ENCODE results near the gene TMSB15A.
A peak's percentile ranks its signal among the peaks of the same experiment; 100 is the strongest.
"Not testable (repeated sequence)": the region's sequence is repeated elsewhere in the genome, so short reads cannot be mapped to it uniquely, and the experiment has no call there.

TMSB15A gene

GRCh38 chrX:102515975-102516941 is at the start of gene TMSB15A:
Gene TMSB15A (minus strand): TSS chrX:102516739.
- DNase-seq: peak; percentile 39

- no peak for DNase-seq
Observed at GRCh38 chrX:102560423-102561068, 44.0 kb upstream of the TMSB15A start.

GRCh38 chrX:102558607-102559006 is 42.1 kb upstream of the TMSB15A start:
- no peak for DNase-seq

- DNase-seq: no peak
Observed at GRCh38 chrX:102548231-102548630, 31.7 kb upstream of the TMSB15A start.

GRCh38 chrX:102546828-102547493 is 30.4 kb upstream of the TMSB15A start:
- DNase-seq: no peak

- DNase-seq: not testable (repeated sequence)
Observed at GRCh38 chrX:102546175-102546574, 29.6 kb upstream of the TMSB15A start.

GRCh38 chrX:102535958-102536357 is 19.4 kb upstream of the TMSB15A start:
- no peak for DNase-seq

- DNase-seq: no peak
Observed at GRCh38 chrX:102517326-102517725, 787 bp upstream of the TMSB15A start.

- DNase-seq: no peak
Observed at GRCh38 chrX:102514536-102514935, 2.0 kb downstream of the TMSB15A start.

- DNase-seq: no peak
Observed at GRCh38 chrX:102498732-102499131, 17.8 kb downstream of the TMSB15A start.

- no peak for DNase-seq
Observed at GRCh38 chrX:102491766-102492165, 24.8 kb downstream of the TMSB15A start.

- not testable (repeated sequence) for DNase-seq
Observed at GRCh38 chrX:102478765-102479164, 37.8 kb downstream of the TMSB15A start.

GRCh38 chrX:102471762-102472220 is 44.7 kb downstream of the TMSB15A start, which contains the start of gene TCP11X2:
Gene TCP11X2 (minus strand): TSS chrX:102471812.
- not testable (repeated sequence) for DNase-seq

GRCh38 chrX:102470215-102470614 is 46.3 kb downstream of the TMSB15A start:
- not testable (repeated sequence) for DNase-seq
